ENCODE data around the gene NDUFA6.

DNA sequence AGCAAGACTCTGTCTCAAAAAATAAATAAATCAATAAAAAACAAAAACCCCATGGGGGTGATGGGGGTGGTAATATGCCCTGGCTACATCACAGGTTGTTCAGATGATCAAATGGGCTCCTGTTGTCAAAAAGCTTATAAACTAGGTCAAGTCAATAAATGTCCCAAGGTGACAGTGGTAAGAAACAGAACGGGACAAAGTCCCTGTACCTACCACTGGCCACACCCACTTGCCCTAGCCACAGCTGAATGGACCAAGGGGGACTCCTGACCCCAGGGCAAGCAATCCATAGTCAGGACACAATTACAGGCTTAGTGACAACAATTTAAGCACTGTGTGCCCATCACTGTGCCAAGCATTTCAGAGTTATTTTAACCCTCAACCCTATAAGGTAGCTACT lies 25.9 kb downstream of the NDUFA6 start:
- TF ChIP-seq, protein P1, sequence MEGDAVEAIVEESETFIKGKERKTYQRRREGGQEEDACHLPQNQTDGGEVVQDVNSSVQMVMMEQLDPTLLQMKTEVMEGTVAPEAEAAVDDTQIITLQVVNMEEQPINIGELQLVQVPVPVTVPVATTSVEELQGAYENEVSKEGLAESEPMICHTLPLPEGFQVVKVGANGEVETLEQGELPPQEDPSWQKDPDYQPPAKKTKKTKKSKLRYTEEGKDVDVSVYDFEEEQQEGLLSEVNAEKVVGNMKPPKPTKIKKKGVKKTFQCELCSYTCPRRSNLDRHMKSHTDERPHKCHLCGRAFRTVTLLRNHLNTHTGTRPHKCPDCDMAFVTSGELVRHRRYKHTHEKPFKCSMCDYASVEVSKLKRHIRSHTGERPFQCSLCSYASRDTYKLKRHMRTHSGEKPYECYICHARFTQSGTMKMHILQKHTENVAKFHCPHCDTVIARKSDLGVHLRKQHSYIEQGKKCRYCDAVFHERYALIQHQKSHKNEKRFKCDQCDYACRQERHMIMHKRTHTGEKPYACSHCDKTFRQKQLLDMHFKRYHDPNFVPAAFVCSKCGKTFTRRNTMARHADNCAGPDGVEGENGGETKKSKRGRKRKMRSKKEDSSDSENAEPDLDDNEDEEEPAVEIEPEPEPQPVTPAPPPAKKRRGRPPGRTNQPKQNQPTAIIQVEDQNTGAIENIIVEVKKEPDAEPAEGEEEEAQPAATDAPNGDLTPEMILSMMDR (IDR thresholded peaks at IDR 0.05) = no peak
- TF ChIP-seq EP300 (IDR thresholded peaks at IDR 0.05) = no peak

All from suprapubic skin (tissue), 3 donors.